NCI-H345 (cell line): ENCODE data around the gene RXRA.

Experiments used
- DNase-seq: peaks from one replicate; lab custom pipeline; 2025; lab: John Stamatoyannopoulos, UW

RXRA gene

GRCh38 chr9:134403292-134403681, 77.0 kb downstream of the RXRA start:
- DNase-seq, result no peak

GRCh38 chr9:134403682-134404301, 77.5 kb downstream of the RXRA start:
- DNase-seq, result no peak

GRCh38 chr9:134404376-134405358, 78.4 kb downstream of the RXRA start:
- no peak for DNase-seq

- DNase-seq, result no peak
These were observed 79.3 kb downstream of the RXRA start for GRCh38 chr9:134405527-134405926.

GRCh38 chr9:134406366-134407120, 80.3 kb downstream of the RXRA start:
- DNase-seq, result no peak

- peak; percentile 62 for DNase-seq
These were observed 81.0 kb downstream of the RXRA start for GRCh38 chr9:134407121-134407779.

GRCh38 chr9:134408389-134408788, 82.1 kb downstream of the RXRA start:
- DNase-seq, result no peak

- no peak for DNase-seq
These were observed 82.9 kb downstream of the RXRA start for GRCh38 chr9:134408939-134409737.

GRCh38 chr9:134410071-134410834, 84.0 kb downstream of the RXRA start:
- no peak for DNase-seq

- DNase-seq, result no peak
These were observed 84.6 kb downstream of the RXRA start for GRCh38 chr9:134410835-134411217.

- no peak for DNase-seq
These were observed 85.4 kb downstream of the RXRA start for GRCh38 chr9:134411440-134412297.

GRCh38 chr9:134412298-134412711, 86.0 kb downstream of the RXRA start:
- DNase-seq, result no peak

- no peak for DNase-seq
These were observed 87.0 kb downstream of the RXRA start for GRCh38 chr9:134413112-134413715.

- DNase-seq, result peak; percentile 91
These were observed 87.8 kb downstream of the RXRA start for GRCh38 chr9:134413890-134414623.

- DNase-seq, result no peak
These were observed 88.7 kb downstream of the RXRA start for GRCh38 chr9:134414900-134415425.

GRCh38 chr9:134416385-134417015, 90.2 kb downstream of the RXRA start:
- no peak for DNase-seq

- no peak for DNase-seq
These were observed 92.1 kb downstream of the RXRA start for GRCh38 chr9:134418354-134418753.
